ENCODE results near the gene IMMT. TPM values are rescaled to one million over a fixed set of nuclear protein-coding genes. Genes with fewer than 3 reads are reported as not detected.
"Not testable (repeated sequence)": the region's sequence is repeated elsewhere in the genome, so short reads cannot be mapped to it uniquely, and the experiment has no call there.

Gene IMMT
- 10 to 100 TPM; 66.8 to 79.7 TPM for total RNA-seq
- 10 to 100 TPM; 73.2 to 94.1 (median 86.1) TPM for polyA plus RNA-seq (ENCODE audit: insufficient read length in 6 of 6)
- long read RNA-seq, donor 1, partial matches to known transcripts, result 26 of 51 reads
- long read RNA-seq, donor 1, other reads (novel, unspliced or antisense), result 21 of 51 reads
- long read RNA-seq, donor 2, partial matches to known transcripts, result 16 of 19 reads
- long read RNA-seq, donor 2, other reads (novel, unspliced or antisense), result 0 of 19 reads
- long read RNA-seq, donor 3, partial matches to known transcripts, result 10 of 19 reads
- long read RNA-seq, donor 3, other reads (novel, unspliced or antisense), result 8 of 19 reads
- long read RNA-seq, donor 4, partial matches to known transcripts, result 5 of 9 reads
- long read RNA-seq, donor 4, other reads (novel, unspliced or antisense), result 3 of 9 reads
- long read RNA-seq, donor 5, partial matches to known transcripts, result 17 of 27 reads
- long read RNA-seq, donor 5, other reads (novel, unspliced or antisense), result 5 of 27 reads
- long read RNA-seq, donor 6, partial matches to known transcripts, result 21 of 30 reads
- long read RNA-seq, donor 6, other reads (novel, unspliced or antisense), result 6 of 30 reads
- long read RNA-seq, donor 7, partial matches to known transcripts, result 7 of 9 reads
- long read RNA-seq, donor 7, other reads (novel, unspliced or antisense), result 0 of 9 reads
- long read RNA-seq, donor 8, partial matches to known transcripts, result 0 of 22 reads
- long read RNA-seq, donor 8, other reads (novel, unspliced or antisense), result 21 of 22 reads
- long read RNA-seq, donor 9, result 0 reads
- long read RNA-seq, donor 10, partial matches to known transcripts, result 4 of 7 reads
- long read RNA-seq, donor 10, other reads (novel, unspliced or antisense), result 2 of 7 reads
- long read RNA-seq, donor 11, partial matches to known transcripts, result 14 of 21 reads
- long read RNA-seq, donor 11, other reads (novel, unspliced or antisense), result 5 of 21 reads
- long read RNA-seq, donor 12, partial matches to known transcripts, result 12 of 19 reads
- long read RNA-seq, donor 12, other reads (novel, unspliced or antisense), result 5 of 19 reads

GRCh38 chr2:86195055-86195807 is at the start of gene IMMT:
Gene IMMT (minus strand): TSS chr2:86195462. CDS start chr2:86195382, 80 bp downstream.
- no peaks in the 10 kb centered on the region for H3K9me3 ChIP-seq
- intact Hi-C loops (cut with DNase I), result no loop called here
- no peak for TF ChIP-seq CTCF (IDR thresholded peaks at IDR 0.05)
- peak; percentile 95 to 98 (median 96) for DNase-seq
- peak; percentile 95 for ATAC-seq
- peaks cover 18 to 44% of the 10 kb centered on the region in 2 donors for H3K4me1 ChIP-seq
- H3K36me3 ChIP-seq, result no peaks in the 10 kb centered on the region
- no peaks in the 10 kb centered on the region for H3K27me3 ChIP-seq
- H3K4me3 ChIP-seq, result peak within 1 kb of the TSS; percentile 75 to 99
- peak within 1 kb of the TSS; percentile 97 to 99 for H3K27ac ChIP-seq

GRCh38 chr2:86244781-86245180 is 49.5 kb upstream of the IMMT start:
- H3K9me3 ChIP-seq; H3K4me1 ChIP-seq; H3K4me3 ChIP-seq; H3K27me3 ChIP-seq; H3K36me3 ChIP-seq; intact Hi-C loops (cut with DNase I); H3K27ac ChIP-seq; DNase-seq: not testable (repeated sequence)
- peak; percentile 5 for ATAC-seq

- ATAC-seq (no peak), DNase-seq (no peak)
- H3K9me3 ChIP-seq, result no peaks in the 10 kb centered on the region
- H3K27me3 ChIP-seq, result no peaks in the 10 kb centered on the region
- no peak overlapping the region for H3K4me3 ChIP-seq
- intact Hi-C loops (cut with DNase I), result no loop called here
- H3K36me3 ChIP-seq, result no peaks in the 10 kb centered on the region
- peaks cover 0 to 3% of the 10 kb centered on the region in 2 donors for H3K4me1 ChIP-seq
- H3K27ac ChIP-seq, result no peak overlapping the region
- no peak for TF ChIP-seq CTCF (IDR thresholded peaks at IDR 0.05)
These were observed 48.9 kb upstream of the IMMT start for GRCh38 chr2:86243950-86244733.

- H3K36me3 ChIP-seq, result no peaks in the 10 kb centered on the region
- TF ChIP-seq CTCF (IDR thresholded peaks at IDR 0.05), result no peak
- intact Hi-C loops (cut with DNase I), result no loop called here
- ATAC-seq (peak; percentile 84), DNase-seq (peak in 1 of 4 donors; percentile 19)
- H3K4me3 ChIP-seq, result no peak overlapping the region
- peaks cover 0 to 3% of the 10 kb centered on the region in 2 donors for H3K4me1 ChIP-seq
- H3K27ac ChIP-seq, result no peak overlapping the region
- H3K27me3 ChIP-seq, result no peaks in the 10 kb centered on the region
- no peaks in the 10 kb centered on the region for H3K9me3 ChIP-seq
These were observed 48.0 kb upstream of the IMMT start for GRCh38 chr2:86243272-86243671.

All from left lung (tissue), 14 donors.